SK-N-SH (cell line): ENCODE data around the gene LRIF1. TPM values are rescaled to one million over a fixed set of nuclear protein-coding genes. Genes with fewer than 3 reads are reported as not detected.

ENCODE experiments used
- CTCF ChIA-PET: fragments of 300-600, 350-600 bp; formaldehyde crosslinking; extraction: SDS; loops from one replicate; lab custom pipeline; 2021; lab: Yijun Ruan, JAX
- POLR2A ChIA-PET: fragments of 350-600 bp; sonication (Branson Sonifier 250); formaldehyde crosslinking; extraction: SDS; loops from one replicate; lab custom pipeline; 2020; ENCODE audit warnings: antibody characterized with exemption, inconsistent platforms; lab: Yijun Ruan, JAX
- DNase-seq: peaks from one replicate; pipeline ENCODE4 v3.0.0; 2012
- H2AFZ ChIP-seq: fragments of 200-600 bp; sonication (generic); 2 replicates; pipeline ENCODE4 v1.8.1; 2016; ENCODE audit warnings: antibody characterized with exemption, mild to moderate bottlenecking, low read depth
- H3F3A ChIP-seq: fragments of 200-600 bp; sonication (generic); replicated peaks from 2 replicates; pipeline ENCODE3; 2016; ENCODE audit warnings: antibody characterized with exemption, mild to moderate bottlenecking; ENCODE audit not compliant: insufficient read depth
- H3K27ac ChIP-seq, 2 experiments: fragments of 200-500 bp in 1 of 2; fragments of 200-600 bp in 1 of 2; sonication (Bioruptor generic) in 1 of 2; sonication (generic), shearing (Covaris generic) in 1 of 2; 2 replicates each; pipeline versions ENCODE4 v1.5.1 to v1.6.1; 2014 to 2016; ENCODE audit warnings: low read depth in 2 of 2, inconsistent platforms in 1 of 2, low read length in 1 of 2, mild to moderate bottlenecking in 1 of 2, mixed read lengths in 1 of 2
- H3K27me3 ChIP-seq: fragments of 200-600 bp; sonication (generic), shearing (Covaris generic); 2 replicates; pipeline ENCODE4 v1.6.1; 2016; ENCODE audit warnings: mixed run types; ENCODE audit not compliant: insufficient read depth
- H3K36me3 ChIP-seq, 2 experiments: fragments of 200-500 bp in 1 of 2; fragments of 200-600 bp in 1 of 2; sonication (Bioruptor generic) in 1 of 2; sonication (generic) in 1 of 2; replicated peaks in 1 of 2; 2 replicates each; pipeline versions ENCODE3 to v1.5.1; 2014 to 2016; ENCODE audit warnings: low read length in 1 of 2, mild to moderate bottlenecking in 1 of 2; ENCODE audit not compliant: insufficient read depth in 2 of 2, control insufficient read depth in 1 of 2
- H3K4me1 ChIP-seq, 2 experiments: fragments of 200-500 bp in 1 of 2; fragments of 200-600 bp in 1 of 2; sonication (Bioruptor generic) in 1 of 2; sonication (generic), shearing (Covaris generic) in 1 of 2; 2 replicates each; pipeline versions ENCODE4 v1.5.1 to v1.6.1; 2014 to 2016; ENCODE audit warnings: low read depth in 1 of 2, low read length in 1 of 2, mixed run types in 1 of 2; ENCODE audit not compliant: insufficient read depth in 2 of 2, control insufficient read depth in 1 of 2
- H3K4me2 ChIP-seq: fragments of 200-600 bp; sonication (generic), shearing (Covaris generic); 2 replicates; pipeline ENCODE4 v1.6.1; 2017; ENCODE audit warnings: mixed run types
- H3K4me3 ChIP-seq, 2 experiments: fragments of 200-500 bp in 1 of 2; fragments of 200-600 bp in 1 of 2; sonication (Bioruptor generic) in 1 of 2; sonication (generic), shearing (Covaris generic) in 1 of 2; 2 replicates each; pipeline versions ENCODE4 v1.5.1 to v1.8.1; 2014 to 2016; ENCODE audit warnings: low read depth in 2 of 2, inconsistent platforms in 1 of 2, low read length in 1 of 2, mild to moderate bottlenecking in 1 of 2, mixed read lengths in 1 of 2, moderate library complexity in 1 of 2
- H3K79me2 ChIP-seq: fragments of 200-600 bp; sonication (generic); 2 replicates; pipeline ENCODE4 v1.8.1; 2017; ENCODE audit warnings: mild to moderate bottlenecking; ENCODE audit not compliant: insufficient read depth
- H3K9ac ChIP-seq: fragments of 200-600 bp; sonication (generic); 2 replicates; pipeline ENCODE4 v1.6.1; 2017; ENCODE audit warnings: mixed run types
- H3K9me2 ChIP-seq: fragments of 200-600 bp; sonication (generic); 2 replicates; pipeline ENCODE4 v1.6.1; 2017; ENCODE audit warnings: mixed run types
- H3K9me3 ChIP-seq: fragments of 200-600 bp; sonication (generic); 2 replicates; pipeline ENCODE4 v1.6.1; 2017; ENCODE audit warnings: mixed run types, mild to moderate bottlenecking, moderate library complexity
- H4K20me1 ChIP-seq: fragments of 200-600 bp; sonication (generic); 2 replicates; pipeline ENCODE4 v1.6.1; 2017; ENCODE audit warnings: mild to moderate bottlenecking, mixed run types; ENCODE audit not compliant: insufficient read depth
- EP300 ChIP-seq, 2 experiments: IDR thresholded peaks; 2 replicates each; pipeline versions ENCODE4 v1.4.0 to v1.6.1; 2012; ENCODE audit warnings: borderline replicate concordance in 1 of 2, low read depth in 1 of 2, low read length in 1 of 2
- EZH2phosphoT487 ChIP-seq: fragments of 200-600 bp; sonication (generic); IDR thresholded peaks from 2 replicates; pipeline ENCODE4 v1.6.1; 2017; ENCODE audit warnings: low read depth, mixed run types, mild to moderate bottlenecking, antibody characterized with exemption, moderate library complexity, borderline replicate concordance
- FOXJ3 ChIP-seq: sonication (generic); formaldehyde crosslinking; IDR thresholded peaks from 2 replicates; pipeline ENCODE4 v1.5.1; 2020; ENCODE audit warnings: mild to moderate bottlenecking, missing genetic modification reagents
- FOXM1 ChIP-seq: IDR thresholded peaks from 2 replicates; pipeline ENCODE4 v1.4.0; 2012; ENCODE audit warnings: low read depth, mild to moderate bottlenecking
- MAX ChIP-seq: IDR thresholded peaks from 2 replicates; pipeline ENCODE4 v1.4.0; 2012; ENCODE audit warnings: low read depth
- MXI1 ChIP-seq: IDR thresholded peaks from 2 replicates; pipeline ENCODE4 v1.6.1; 2012; ENCODE audit warnings: mild to moderate bottlenecking, low read depth, low read length, improper control_type of control experiment
- NFIC ChIP-seq: IDR thresholded peaks from 2 replicates; pipeline ENCODE4 v1.4.0; 2012; ENCODE audit warnings: borderline replicate concordance
- RAD21 ChIP-seq: IDR thresholded peaks from 2 replicates; pipeline ENCODE4 v1.6.1; 2012; ENCODE audit warnings: mild to moderate bottlenecking, low read length
- RCOR1 ChIP-seq: fragments of 150-350 bp; IDR thresholded peaks from 2 replicates; pipeline ENCODE4 v1.6.1; 2017; ENCODE audit warnings: antibody characterized with exemption, low read length
- REST ChIP-seq: IDR thresholded peaks from 2 replicates; pipeline ENCODE4 v1.6.1; 2012; ENCODE audit warnings: mild to moderate bottlenecking, low read depth, low read length, moderate library complexity
- RFX5 ChIP-seq: IDR thresholded peaks from 2 replicates; pipeline ENCODE4 v1.6.1; 2012; ENCODE audit warnings: mild to moderate bottlenecking, improper control_type of control experiment, low read length
- TEAD4 ChIP-seq: IDR thresholded peaks from 2 replicates; pipeline ENCODE4 v1.4.0; 2012; ENCODE audit warnings: mild to moderate bottlenecking, borderline replicate concordance; ENCODE audit not compliant: insufficient read depth
- USF1 ChIP-seq: IDR thresholded peaks from 2 replicates; pipeline ENCODE4 v1.4.0; 2012; ENCODE audit warnings: low read depth, borderline replicate concordance
- USF2 ChIP-seq: fragments of 150-350 bp; IDR thresholded peaks from 2 replicates; pipeline ENCODE4 v1.6.1; 2017; ENCODE audit warnings: antibody characterized with exemption, low read length, low read depth, borderline replicate concordance
- YY1 ChIP-seq: IDR thresholded peaks from 2 replicates; pipeline ENCODE4 v1.4.0; 2012; ENCODE audit warnings: low read depth, mild to moderate bottlenecking
- WGBS: methylation state at CpG from one replicate; pipeline ENCODE4 v1.1.6; 2017; ENCODE audit warnings: low lambda C conversion rate; 5-methylcytosine and 5-hydroxymethylcytosine counted together
- polyA plus RNA-seq, 3 experiments: library from polyadenylated mRNA; depleted of rRNA; stranded (reverse); fragments of >200 nt; gene quantifications; 2 replicates each; pipeline ENCODE4 v1.2.3, GENCODE V29; 2012
- TF ChIP-seq, protein P1 (sequence below): IDR thresholded peaks from 2 replicates; pipeline ENCODE4; 2012

LRIF1 gene
- polyA plus RNA-seq, 1 of the 3 experiments (the other 2 are of a cell fraction), result 6.6 TPM

GRCh38 chr1:110986407-110986891 lies 22.7 kb upstream of the LRIF1 start:
- H3K4me1 ChIP-seq, result no peaks in the 10 kb centered on the region
- ChIA-PET CTCF (no interaction called here), POLR2A (no interaction called here)
- no peaks in the 10 kb centered on the region for H3K36me3 ChIP-seq
- H3K79me2 ChIP-seq, result no peaks in the 10 kb centered on the region
- H4K20me1 ChIP-seq, result no peaks in the 10 kb centered on the region
- DNase-seq, result no peak
- no peak overlapping the region for H3K27ac ChIP-seq
- H3K9me2 ChIP-seq, result no peaks in the 10 kb centered on the region
- no peak overlapping the region for H3K4me2 ChIP-seq
- H2AFZ ChIP-seq, result no peak overlapping the region
- no peak overlapping the region for H3K4me3 ChIP-seq
- no peak for TF ChIP-seq RCOR1
- TF ChIP-seq, all 33 proteins: peak for 0
- H3K9ac ChIP-seq, result no peak overlapping the region
- H3F3A ChIP-seq, result no peaks in the 10 kb centered on the region
- no peaks in the 10 kb centered on the region for H3K9me3 ChIP-seq
- H3K27me3 ChIP-seq, result no peaks in the 10 kb centered on the region

GRCh38 chr1:110982320-110982719 lies 18.6 kb upstream of the LRIF1 start:
- Histone ChIP-seq H3K9me2 (no peaks in the 10 kb centered on the region), H3K4me1 (no peaks in the 10 kb centered on the region), H3K27ac (no peak overlapping the region), H2AFZ (no peak overlapping the region), H3K4me3 (no peak overlapping the region), H3K27me3 (no peaks in the 10 kb centered on the region), H3F3A (no peaks in the 10 kb centered on the region), H3K79me2 (no peaks in the 10 kb centered on the region), H3K9me3 (no peaks in the 10 kb centered on the region), H3K36me3 (no peaks in the 10 kb centered on the region), H3K9ac (no peak overlapping the region), H3K4me2 (no peak overlapping the region), H4K20me1 (no peaks in the 10 kb centered on the region)
- WGBS, result 2% methylated on average over 3 of the region's 3 CpGs
- ChIA-PET CTCF (interaction anchor here (1.3 kb wide), 1 partner anchor 10 kb away, joined by 4 read pairs; no protein-coding TSS in a partner anchor), POLR2A (no interaction called here)
- no peak for TF ChIP-seq YY1
- TF ChIP-seq RFX5, result no peak
- DNase-seq, result no peak

- H3K9me3 ChIP-seq, result no peaks in the 10 kb centered on the region
- no peaks in the 10 kb centered on the region for H3K9me2 ChIP-seq
- 7% methylated on average over 2 of the region's 2 CpGs for WGBS
- peaks cover 5% of the 10 kb centered on the region for H3F3A ChIP-seq
- H2AFZ ChIP-seq, result no peak overlapping the region
- ChIA-PET POLR2A (no interaction called here), CTCF (interaction anchor here (1.1 kb wide), 1 partner anchor 13 kb away, joined by 3 read pairs; no protein-coding TSS in a partner anchor)
- no peaks in the 10 kb centered on the region for H3K27me3 ChIP-seq
- no peak overlapping the region for H3K4me3 ChIP-seq
- no peak for DNase-seq
- H3K4me1 ChIP-seq, result no peaks in the 10 kb centered on the region
- H3K27ac ChIP-seq, result no peak overlapping the region
- no peaks in the 10 kb centered on the region for H3K79me2 ChIP-seq
- no peaks in the 10 kb centered on the region for H3K36me3 ChIP-seq
- H3K4me2 ChIP-seq, result no peak overlapping the region
- H3K9ac ChIP-seq, result no peak overlapping the region
- H4K20me1 ChIP-seq, result no peaks in the 10 kb centered on the region
- no peak for TF ChIP-seq MAX
- TF ChIP-seq RAD21, result no peak
- no peak for TF ChIP-seq TEAD4
- no peak for TF ChIP-seq NFIC
- TF ChIP-seq YY1, result no peak
- no peak for TF ChIP-seq USF1
- TF ChIP-seq, protein P1, sequence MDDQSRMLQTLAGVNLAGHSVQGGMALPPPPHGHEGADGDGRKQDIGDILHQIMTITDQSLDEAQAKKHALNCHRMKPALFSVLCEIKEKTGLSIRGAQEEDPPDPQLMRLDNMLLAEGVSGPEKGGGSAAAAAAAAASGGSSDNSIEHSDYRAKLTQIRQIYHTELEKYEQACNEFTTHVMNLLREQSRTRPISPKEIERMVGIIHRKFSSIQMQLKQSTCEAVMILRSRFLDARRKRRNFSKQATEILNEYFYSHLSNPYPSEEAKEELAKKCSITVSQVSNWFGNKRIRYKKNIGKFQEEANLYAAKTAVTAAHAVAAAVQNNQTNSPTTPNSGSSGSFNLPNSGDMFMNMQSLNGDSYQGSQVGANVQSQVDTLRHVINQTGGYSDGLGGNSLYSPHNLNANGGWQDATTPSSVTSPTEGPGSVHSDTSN, result no peak
- TF ChIP-seq REST, result no peak
- TF ChIP-seq USF2, result no peak
- no peak for TF ChIP-seq FOXM1
- no peak for TF ChIP-seq MXI1
- TF ChIP-seq EP300 (IDR thresholded peaks at IDR 0.05; ENCODE audit: borderline replicate concordance in 1 of 2, low read depth in 1 of 2, low read length in 1 of 2), result no peak
- TF ChIP-seq EZH2phosphoT487, result no peak
- no peak for TF ChIP-seq FOXJ3 (CRISPR knock-in tag)
Observed at GRCh38 chr1:110979154-110979553, 15.4 kb upstream of the LRIF1 start.
